Measurements from ENCODE around the gene TMEFF2.

TMEFF2 gene

GRCh38 chr2:192060161-192060560 lies 134.6 kb downstream of the TMEFF2 start:
- no peak for DNase-seq (ENCODE audit: low spot score)

DNA sequence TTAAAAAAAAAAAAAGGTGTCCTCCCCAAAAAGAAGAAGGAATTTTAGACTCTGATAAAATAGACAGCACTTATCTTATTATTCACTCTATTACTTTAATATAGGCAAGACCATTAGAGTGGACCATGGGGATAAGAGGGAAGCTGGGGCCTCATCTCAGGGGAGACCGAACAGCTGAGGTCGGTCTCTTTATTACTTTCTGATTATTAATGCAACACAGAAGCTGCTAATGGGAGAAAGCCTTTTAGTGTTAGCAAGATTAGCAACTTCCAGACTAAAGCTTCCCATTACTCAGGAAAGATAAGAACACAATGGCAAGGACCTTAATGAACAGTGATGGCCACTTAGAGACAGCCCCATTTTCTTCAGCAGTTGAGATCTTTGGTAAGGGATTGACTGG lies 135.5 kb downstream of the TMEFF2 start:
- no peak for DNase-seq (ENCODE audit: low spot score)

- no peak for DNase-seq (ENCODE audit: low spot score)
Observed at GRCh38 chr2:192053921-192054320, 140.8 kb downstream of the TMEFF2 start.

- no peak for DNase-seq (ENCODE audit: low spot score)
Observed at GRCh38 chr2:192051533-192051932, 143.2 kb downstream of the TMEFF2 start.

GRCh38 chr2:192049362-192049761 lies 145.4 kb downstream of the TMEFF2 start:
- no peak for DNase-seq (ENCODE audit: low spot score)

GRCh38 chr2:192047315-192048107 lies 147.2 kb downstream of the TMEFF2 start:
- no peak for DNase-seq (ENCODE audit: low spot score)

- no peak for DNase-seq (ENCODE audit: low spot score)
Observed at GRCh38 chr2:192044496-192044895, 150.2 kb downstream of the TMEFF2 start.

- no peak for DNase-seq (ENCODE audit: low spot score)
Observed at GRCh38 chr2:192043216-192043870, 151.4 kb downstream of the TMEFF2 start.

DNA sequence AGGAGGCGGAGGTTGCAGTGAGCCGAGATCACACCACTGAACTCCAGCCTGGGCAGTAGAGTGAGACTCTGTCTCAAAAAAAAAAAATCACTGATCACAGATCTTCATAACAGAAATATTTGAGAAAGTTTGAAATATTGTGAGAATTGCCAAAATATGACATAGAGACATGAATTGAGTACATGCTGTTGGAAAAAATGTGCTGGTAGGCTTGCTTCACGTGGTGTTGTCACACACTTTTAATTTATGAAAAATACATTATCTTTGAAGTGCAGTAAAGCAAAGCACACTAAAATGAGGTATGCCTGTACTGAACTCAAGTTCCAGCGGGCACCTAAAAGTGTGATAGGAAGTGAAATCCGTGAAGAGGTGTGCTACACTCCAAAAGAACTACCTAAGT lies 152.6 kb downstream of the TMEFF2 start:
- no peak for DNase-seq (ENCODE audit: low spot score)

DNA sequence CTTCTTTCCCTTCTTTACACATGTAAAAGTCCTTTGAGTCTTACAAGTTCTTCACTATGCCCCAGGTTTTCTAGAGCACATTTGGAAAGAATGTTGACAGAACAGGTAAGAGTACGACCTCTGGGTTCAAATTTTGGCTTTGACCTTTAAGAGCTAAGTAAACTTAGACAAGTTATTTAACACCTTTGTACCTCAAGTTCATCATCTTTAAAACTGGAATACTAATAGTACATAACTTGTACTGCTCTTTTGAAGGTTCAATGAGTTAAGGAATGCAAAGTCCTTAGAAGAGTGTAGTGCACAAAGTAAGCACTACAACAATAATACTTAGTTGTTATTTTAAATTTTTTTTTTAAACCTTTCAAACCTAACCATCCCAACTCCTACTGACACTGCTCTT lies 156.6 kb downstream of the TMEFF2 start:
- no peak for DNase-seq (ENCODE audit: low spot score)

GRCh38 chr2:192035731-192036442 lies 158.8 kb downstream of the TMEFF2 start:
- DNase-seq (ENCODE audit: low spot score), result no peak

DNA sequence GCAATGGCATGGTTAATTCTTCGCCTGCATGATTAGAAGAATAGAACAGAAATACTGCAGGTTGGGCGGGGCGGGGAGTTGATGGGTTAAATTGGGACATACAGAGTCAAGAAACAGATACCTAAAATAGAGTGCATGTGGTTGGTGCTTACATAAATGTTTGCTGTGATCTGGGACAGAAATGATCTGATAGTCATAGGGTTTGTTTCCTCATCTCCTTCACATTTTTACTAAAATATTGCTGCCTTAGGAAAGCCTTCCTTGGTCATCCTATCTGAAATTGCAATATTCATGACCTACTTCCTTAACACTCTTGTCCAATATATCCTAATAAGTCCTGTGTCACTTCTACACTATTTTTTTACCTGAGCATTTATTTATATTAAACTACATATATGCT lies 163.9 kb downstream of the TMEFF2 start:
- DNase-seq (ENCODE audit: low spot score), result no peak

DNA sequence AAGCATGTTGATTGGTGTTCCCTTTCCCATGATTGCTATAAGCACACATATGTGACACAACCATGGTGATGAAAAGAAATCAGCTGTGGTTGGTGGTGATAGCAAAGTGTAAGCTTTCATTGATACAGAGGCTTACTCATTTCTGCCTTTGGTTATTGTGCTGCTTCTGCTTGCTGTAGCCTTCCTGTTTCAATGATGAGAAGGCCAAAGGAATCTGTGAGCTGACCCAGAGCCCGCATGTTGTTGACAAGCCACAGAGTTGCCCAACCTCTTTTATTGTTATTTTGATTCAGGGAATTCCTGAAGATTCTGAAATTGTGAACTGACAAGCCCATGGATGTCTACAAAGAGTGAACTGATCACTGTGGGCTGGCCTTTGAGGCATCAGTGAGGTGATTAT lies 164.4 kb downstream of the TMEFF2 start:
- DNase-seq (ENCODE audit: low spot score), result no peak

- no peak for DNase-seq (ENCODE audit: low spot score)
Observed at GRCh38 chr2:192029089-192029488, 165.6 kb downstream of the TMEFF2 start.

GRCh38 chr2:192026825-192027120 lies 168.0 kb downstream of the TMEFF2 start:
- DNase-seq (ENCODE audit: low spot score), result no peak

DNA sequence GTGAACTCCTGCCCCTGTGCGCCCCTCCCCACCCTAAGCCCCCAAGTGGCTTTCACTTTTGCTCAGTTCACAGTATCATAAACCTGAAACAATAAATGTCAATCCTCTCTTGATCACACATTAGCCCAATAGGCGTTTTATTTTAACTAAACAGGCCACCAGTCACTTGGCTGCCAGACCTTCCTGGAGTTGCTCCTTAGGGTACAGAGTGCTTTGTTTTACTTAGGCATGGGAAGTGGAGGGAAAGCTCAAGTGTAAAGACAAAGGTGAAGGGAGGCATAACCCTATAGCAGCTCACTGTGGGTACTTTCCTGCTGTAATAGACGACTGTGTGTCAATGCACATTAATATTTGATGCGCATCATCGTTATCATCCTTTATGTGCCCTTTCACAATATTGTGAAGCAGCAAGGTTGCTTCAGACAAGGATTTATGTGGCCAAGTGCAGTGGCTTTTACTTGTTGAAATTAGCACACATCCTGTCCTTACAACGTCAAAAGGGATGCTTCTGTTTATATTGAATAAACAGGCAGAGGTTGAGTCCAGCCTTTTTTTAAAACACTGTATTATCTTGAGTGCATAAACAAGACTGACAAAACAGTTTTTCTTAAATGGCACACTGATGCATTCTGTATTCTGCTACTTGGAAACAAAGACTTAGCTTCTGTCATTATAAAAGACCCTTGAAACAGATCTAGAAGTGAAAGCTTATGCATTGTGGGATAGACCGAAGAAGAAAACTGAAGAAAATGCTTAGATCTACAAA lies 168.5 kb downstream of the TMEFF2 start:
- DNase-seq (ENCODE audit: low spot score), result no peak

GRCh38 chr2:192025637-192026036 lies 169.1 kb downstream of the TMEFF2 start:
- no peak for DNase-seq (ENCODE audit: low spot score)

- DNase-seq (ENCODE audit: low spot score), result no peak
Observed at GRCh38 chr2:192023006-192023405, 171.7 kb downstream of the TMEFF2 start.

GRCh38 chr2:192017844-192018243 lies 176.9 kb downstream of the TMEFF2 start:
- no peak for DNase-seq (ENCODE audit: low spot score)

GRCh38 chr2:192016265-192016664 lies 178.5 kb downstream of the TMEFF2 start:
- no peak for DNase-seq (ENCODE audit: low spot score)

DNA sequence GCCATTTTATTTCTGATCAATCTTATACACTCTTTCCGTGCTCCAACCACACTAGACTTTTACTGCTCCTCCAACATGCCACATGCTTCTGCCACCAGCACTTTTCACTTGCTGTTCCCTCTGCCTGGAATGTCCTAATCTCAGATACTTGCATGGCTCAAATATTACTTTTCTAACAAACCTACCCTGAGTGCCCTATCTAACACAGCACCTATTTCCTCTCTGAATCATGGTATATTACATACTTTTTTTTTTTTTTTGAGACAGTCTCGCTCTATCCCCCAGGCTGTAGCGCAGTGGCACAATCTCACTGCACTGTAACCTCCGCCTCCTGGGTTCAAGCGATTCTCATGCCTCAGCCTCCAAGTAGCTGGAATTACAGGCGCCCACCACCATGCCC lies 181.5 kb downstream of the TMEFF2 start:
- no peak for DNase-seq (ENCODE audit: low spot score)

DNA sequence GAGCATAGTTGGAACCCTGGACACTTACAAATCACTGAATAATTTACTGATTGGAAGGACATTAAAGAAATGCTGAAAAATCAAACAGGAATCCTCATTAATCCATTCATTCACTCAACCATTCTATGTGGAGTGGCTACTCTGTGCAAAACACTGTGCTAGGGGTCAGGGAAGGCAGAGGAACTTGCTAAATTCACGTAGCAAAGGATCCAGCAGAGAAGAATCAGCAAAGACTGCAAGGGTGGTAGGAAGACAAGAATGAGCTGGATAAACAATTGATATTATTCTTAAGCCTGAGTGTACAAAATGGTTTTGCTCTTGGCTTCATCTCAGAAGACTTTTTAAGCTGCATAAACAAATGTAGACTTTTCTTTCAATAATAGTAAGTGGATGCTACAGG lies 183.5 kb downstream of the TMEFF2 start:
- DNase-seq (ENCODE audit: low spot score), result no peak

DNA sequence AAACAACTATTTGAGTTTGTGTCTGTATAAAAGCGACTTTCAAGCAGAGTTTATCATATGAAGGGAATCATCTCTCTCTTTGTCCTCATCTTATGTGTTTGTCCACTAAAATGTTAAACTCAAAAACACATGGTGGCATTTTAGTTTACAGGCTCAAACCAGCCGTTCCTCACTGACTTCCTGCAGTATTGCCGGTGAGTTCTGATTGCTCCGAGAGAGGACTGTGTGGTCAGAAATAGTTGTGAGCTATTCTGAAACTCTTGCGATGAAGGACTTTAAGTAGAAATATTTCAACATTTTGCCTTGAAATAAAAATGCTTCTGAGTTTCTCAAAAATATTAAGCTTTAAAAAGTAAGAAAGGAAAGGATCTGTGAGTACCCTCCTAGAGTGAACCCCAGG lies 184.7 kb downstream of the TMEFF2 start:
- no peak for DNase-seq (ENCODE audit: low spot score)
